ACHN (cell line): ENCODE data around the gene C1orf21.
A peak's percentile ranks its signal among the peaks of the same experiment; 100 is the strongest.
"Not testable (repeated sequence)": the region's sequence is repeated elsewhere in the genome, so short reads cannot be mapped to it uniquely, and the experiment has no call there.

Experiments
- DNase-seq: peaks from one replicate; pipeline ENCODE4 v3.0.0-alpha.2; 2015
- in situ Hi-C: cut with HindIII; loops from 2 replicates; pipeline ENCODE4 v1.10.0; 2017; ENCODE audit warnings: low sequenced_read_pairs, low pct_ligation_motif_present, low pct_unique_long_range_greater_than_20kb

The C1orf21 gene, protein sequence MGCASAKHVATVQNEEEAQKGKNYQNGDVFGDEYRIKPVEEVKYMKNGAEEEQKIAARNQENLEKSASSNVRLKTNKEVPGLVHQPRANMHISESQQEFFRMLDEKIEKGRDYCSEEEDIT

DNA sequence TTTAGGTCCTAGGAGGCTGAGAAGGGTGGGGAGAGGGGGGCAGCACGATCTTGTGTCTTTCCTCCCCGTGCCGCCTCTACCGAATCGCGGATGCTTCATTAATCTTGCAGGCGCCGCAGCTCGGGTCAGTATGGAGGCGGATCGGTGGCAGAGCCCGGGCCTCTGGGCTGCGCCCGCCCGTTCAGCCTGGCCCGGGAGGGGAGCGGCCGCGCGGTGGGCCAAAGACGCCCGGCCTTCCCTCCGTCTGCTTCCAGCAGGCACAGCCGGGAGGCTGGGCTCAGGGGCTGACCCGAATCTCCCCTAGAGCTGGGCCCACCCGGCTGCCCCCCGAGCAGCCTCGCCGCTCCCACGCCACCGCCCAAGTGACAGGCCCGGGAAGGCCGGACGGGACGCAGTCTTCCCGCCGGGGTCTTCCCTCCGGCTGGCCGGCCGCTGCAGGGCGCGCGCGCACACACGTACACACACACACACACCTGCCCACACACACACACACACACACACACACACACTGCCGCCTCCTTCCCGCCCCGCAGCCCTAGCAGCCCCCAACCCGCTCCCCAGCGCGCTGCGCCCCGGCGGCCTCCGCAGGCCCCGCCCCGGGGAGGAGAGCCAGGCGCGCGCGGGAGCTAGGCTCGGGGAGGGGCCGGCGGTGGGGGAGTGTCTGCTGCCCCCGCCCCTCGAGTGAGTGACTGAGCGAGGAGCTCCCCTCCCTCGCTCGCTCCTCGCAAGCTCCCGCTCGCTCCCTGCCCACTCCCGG, at the start of gene C1orf21:
Gene C1orf21 (plus strand): TSS at position 718 of the 757 bp plus-strand sequence. CDS start 90,481 bp downstream, outside the sequence.
- in situ Hi-C loops = no loop called here
- peak; percentile 81 for DNase-seq

DNA sequence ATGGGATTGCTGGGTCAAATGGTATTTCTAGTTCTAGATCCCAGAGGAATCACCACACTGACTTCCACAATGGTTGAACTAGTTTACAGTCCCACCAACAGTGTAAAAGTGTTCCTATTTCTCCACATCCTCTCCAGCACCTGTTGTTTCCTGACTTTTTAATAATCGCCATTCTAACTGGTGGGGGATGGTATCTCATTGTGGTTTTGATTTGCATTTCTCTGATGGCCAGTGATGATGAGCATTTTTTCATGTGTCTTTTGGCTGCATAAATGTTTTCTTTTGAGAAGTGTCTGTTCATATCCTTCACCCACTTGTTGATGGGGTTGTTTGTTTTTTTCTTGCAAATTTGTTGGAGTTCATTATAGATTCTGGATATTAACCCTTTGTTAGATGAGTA, 49.0 kb upstream of the C1orf21 start:
- in situ Hi-C loops, DNase-seq: not testable (repeated sequence)

DNA sequence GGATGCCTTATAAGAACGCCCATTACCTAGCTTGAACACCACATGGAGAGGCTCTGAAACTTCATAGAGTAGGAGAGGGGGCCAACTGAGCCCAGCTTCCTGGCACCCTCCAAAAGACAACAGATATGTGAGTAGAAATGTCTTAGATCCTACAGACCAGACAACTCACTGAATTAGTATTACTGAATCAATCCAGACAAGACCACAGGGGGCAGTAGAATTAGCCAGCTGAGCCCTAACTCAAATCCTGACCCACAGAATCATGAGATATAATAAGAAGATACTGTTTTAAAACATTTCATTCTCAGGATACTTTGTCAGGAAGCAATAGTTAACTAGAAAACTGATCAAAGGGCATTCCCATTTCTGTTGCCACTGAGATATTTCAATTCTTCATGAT, 45.8 kb upstream of the C1orf21 start:
- peak; percentile 4 for DNase-seq
- in situ Hi-C loops = no loop called here

DNA sequence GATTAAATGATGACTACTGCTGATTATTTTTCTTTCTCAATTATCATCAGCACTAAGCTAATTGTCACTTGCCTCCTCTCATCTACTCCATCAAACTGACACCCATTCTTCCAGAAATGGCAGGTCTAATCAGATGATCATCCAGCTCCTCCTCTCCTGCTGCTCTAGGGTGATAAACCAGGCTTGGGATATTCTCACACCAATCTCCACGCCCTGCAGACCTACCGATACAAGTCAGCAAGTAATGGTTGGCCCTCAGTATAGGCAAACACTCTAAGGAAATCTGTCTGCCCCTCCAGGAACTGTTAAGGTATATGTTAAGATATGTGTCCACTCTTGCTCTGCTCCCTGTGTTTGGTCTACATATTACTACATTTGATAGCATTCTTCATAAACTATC, 36.3 kb upstream of the C1orf21 start:
- in situ Hi-C loops = no loop called here
- DNase-seq = no peak

DNA sequence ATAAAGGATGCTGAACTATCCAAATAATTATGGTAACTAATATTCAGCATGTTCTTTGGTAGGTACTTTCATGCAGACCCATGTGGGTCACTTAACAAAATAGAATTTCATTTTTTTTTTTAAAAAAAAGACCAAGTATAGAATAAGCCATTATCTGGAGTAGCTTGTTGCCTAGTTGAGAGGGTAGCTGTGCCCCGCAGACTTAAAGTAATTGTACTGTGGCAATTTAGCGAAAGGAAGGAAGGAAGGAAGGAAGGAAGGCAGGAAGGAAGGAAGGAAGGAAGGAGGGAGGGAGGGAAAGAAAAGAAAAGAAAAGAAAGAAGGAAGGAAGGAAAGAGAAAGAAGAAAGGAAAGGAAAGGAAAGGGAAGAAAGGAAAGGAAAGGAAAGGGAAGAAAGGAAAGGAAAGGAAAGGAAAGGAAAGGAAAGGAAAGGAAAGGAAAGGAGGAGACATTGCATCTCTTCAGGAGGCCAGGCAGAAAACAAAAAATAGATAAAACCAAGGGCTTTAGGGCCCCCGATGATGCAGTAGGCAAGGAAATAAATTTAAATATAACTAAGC, 35.3 kb upstream of the C1orf21 start:
- in situ Hi-C loops = no loop called here
- no peak for DNase-seq

DNA sequence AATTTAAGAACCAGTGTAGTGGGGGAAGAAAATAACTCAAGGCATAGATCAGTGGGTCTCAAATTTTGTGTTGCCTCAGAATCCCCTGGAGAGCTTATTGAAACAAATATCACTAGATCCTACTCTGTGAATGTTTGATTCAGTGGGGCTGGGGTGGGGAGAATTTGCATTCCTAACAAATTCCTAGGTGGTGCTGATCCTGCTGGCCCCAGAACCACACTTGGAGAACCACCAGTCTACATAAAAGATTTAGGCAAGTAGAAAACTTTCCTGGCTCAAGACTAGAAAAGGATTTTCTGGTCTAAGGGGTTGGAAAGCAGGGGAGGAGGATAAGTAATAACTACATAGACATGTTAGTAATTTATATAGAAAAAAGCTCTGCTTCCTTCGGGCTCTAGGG, 34.1 kb upstream of the C1orf21 start:
- in situ Hi-C loops = no loop called here
- DNase-seq = no peak

DNA sequence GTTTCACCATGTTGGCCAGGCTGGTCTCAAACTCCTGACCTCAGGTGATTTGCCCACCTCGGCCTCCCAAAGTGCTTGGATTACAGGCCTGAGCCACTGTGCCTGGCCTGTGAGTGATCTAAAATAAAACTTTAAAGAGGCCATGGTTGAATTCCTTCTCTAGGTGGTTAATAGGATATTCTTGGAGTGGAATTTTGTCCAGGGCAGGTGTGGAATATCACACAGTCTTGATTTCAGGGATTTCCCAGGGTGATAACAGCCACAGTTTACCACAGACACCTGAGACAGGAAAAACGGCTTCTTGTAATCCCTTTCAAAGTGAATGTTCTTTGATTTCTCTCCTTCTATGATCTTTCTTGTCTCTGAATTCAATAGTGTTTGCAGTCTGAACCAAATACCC, 32.1 kb upstream of the C1orf21 start:
- DNase-seq = no peak
- in situ Hi-C loops = no loop called here

DNA sequence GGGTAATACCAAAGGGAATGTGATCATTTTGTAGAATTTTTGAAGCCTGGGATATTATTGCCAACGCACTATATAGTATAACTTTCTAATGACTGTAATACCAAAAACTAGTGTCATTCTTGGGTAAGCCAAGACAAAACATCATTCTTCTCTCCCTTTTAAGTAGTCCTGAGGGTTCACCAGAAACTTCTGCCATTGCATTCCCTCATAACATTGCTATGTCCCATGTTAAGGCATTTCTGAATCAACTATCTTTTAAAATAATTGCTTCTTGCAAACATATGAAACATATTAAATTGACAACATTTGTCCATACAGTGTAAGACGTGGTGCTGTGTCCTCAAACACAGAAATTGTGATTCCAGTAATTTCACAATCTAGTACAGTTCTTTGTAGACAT, 29.9 kb upstream of the C1orf21 start:
- in situ Hi-C loops = no loop called here
- DNase-seq = no peak

DNA sequence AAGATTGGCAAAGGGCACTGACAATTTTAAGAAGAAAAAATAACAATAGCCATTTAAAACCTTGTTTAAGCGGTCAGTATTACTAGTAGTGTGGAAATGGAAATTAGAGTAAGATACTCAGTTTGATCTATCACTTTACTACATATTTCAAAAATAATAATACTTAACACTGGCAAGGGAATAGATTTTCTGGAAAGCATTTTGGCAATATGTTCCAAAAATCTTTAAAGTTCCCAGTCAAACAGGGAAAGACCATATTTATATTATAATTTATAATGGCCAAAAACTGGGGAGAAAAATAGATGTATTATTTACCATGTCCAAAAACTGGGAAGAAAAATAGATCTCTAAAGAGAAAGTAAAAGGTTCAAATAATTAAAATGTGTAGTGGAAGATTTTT, 28.6 kb upstream of the C1orf21 start:
- no peak for DNase-seq
- in situ Hi-C loops = no loop called here

DNA sequence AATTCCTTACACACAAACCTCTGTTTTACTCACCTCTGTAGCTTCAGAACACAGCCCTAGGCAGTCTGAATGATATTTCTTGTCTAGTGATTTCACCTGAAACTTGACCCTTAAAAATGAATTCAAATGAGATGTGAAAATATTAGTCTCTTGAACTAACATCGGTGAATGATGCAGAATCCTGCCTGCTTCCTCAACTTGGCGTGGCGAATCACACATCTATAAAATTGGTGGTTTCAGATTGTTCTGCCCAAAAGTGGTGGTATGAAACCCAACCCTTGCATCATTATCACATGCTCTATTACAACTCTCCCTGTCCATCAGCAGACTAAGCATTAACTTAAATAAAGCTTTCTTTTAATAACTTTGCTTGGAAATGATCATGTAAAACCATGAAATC, 26.9 kb upstream of the C1orf21 start:
- in situ Hi-C loops = no loop called here
- DNase-seq = no peak

DNA sequence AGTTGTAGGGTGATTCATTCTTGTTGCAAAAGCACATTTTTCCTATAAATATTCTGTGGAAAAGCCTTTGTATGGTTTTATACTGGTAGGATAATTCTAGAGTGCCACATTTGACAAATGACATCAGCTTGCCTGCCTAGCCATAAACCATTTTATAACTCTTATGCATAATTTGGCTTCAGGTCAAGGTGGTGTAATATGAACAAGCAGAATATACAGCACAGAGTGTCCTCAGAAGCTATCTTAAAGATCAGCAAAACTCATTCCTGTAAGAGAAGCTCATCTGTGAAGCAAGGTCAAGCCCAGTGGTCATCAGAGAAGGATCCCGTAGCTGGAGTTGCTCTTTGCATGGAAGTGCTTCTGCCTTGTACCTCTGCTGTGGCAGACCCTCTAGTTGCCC, 24.0 kb upstream of the C1orf21 start:
- in situ Hi-C loops = no loop called here
- DNase-seq = no peak

DNA sequence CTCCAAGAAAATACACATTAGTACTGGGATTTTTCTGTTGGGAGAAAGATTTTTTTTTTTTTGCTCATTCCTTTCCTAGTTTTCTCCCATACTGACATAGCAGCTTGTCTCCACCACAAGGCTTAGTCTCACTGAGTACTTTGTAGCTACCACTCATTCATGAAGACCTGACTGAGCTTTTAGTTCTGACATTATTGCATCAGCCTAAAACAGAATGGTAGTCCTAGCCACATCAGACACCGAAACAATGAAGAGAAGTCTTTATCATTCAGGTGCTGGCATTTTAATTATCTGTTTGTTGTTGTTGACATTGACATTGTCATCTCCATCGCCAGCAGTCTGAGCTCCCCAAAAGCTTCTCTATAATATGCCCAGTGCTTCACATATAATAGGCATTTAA, 21.1 kb upstream of the C1orf21 start:
- no peak for DNase-seq
- in situ Hi-C loops = no loop called here

DNA sequence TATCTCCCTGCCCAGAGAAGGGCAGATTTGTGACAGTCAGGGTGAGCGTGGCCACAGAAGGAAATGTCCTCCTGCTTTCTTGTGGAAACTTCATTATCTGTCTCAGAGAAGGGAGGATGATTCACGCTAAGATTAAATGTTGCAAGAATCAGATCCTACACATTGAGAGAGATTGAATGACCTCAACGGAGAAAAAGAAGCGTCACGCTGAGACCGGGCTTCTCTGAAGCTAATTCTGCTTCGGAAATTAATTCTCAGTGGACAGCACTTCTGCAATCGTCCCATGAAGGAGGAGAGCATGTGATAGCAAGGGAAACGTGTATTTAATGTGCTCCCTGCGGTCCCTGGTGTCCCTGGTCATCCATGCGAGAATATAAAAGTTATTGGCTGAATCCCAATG, 19.8 kb upstream of the C1orf21 start:
- no peak for DNase-seq
- in situ Hi-C loops = no loop called here

DNA sequence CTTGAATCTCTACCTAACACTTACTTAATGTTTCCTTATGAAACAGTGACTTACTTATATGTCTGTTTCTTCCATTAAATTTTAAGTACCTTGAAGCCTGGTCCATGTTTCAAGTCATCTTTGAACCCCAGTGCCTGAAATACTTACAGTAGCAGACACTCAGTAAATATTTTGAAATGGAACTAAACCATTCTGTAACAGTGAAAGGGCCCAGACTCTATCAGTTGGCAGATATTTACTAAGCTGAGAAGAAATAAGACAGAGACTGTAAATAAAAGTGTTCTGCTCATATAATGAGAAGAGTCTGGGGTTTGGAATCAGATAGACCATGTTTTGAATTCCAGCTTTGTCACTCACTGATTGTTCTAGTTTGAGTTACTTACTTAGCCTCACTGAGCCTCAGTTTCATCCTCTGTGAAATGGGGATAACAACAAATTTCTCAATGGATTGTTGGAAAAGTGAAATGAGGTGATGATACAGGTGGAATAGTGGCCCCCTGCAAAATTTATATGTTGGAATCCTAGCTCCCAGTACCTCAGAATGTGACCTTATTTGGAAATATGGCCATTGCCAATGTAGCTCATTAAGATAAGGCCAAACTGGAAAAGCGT, 19.3 kb upstream of the C1orf21 start:
- in situ Hi-C loops = no loop called here

DNA sequence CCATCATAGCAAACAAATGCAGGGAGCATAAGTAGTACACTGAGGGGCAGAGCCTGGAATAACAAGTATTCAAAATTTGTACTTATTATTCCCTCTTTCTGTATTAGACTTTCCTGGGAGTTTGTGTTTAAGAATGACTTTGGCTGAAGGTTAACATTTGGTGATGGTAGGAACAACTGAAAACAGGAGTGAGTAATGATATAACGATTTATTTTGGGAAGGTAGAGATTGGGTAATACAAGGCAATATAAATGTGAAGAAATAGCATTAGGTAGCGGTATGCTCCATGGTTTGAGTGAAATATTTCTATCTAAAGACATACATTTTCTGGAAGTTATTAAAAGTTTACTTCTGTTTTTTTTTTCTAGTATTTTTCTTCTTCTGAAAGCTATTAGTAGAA, 18.5 kb upstream of the C1orf21 start:
- in situ Hi-C loops = no loop called here
- DNase-seq = no peak

More for the DNA sequence above, 19.3 kb upstream of the C1orf21 start:
- no peak for DNase-seq

DNA sequence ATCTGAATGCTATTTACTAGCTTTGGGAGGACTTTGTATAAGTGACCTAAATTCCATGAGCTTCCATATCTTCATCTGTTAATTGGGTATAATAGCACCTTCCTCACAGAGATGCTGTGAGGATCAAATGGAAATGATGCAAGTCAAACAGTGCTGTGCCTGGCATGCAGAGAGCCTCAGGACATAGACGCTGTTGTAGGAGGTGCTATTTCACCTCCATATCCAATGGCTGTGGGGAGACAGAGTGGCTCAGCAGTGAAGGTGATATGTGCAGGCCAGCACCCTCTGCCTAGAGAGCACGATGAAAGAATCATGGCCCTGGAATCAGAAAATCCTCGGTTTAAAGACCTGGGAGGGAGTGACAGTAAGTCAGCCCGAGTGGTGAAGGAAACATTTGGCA, 16.0 kb upstream of the C1orf21 start:
- no peak for DNase-seq
- in situ Hi-C loops = no loop called here

DNA sequence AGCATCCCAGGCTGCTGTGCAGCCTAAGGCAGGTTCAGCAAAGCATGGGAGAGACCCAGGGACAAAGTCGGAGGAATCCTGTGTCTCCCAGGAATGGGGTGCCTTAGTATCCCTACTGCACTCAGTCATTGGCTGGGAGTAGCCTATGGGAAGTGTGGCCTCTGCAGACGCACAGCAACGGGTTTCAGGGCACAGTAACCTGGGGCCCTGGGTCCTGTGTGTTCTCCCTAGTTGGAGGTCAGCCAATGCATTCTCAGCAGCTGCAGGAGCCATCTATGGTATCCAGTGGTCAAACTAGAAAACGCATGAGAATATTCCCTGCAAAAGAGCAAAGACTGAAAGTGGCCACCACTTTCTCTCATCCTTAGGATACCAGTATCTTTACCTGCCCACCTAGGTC, 13.7 kb upstream of the C1orf21 start:
- DNase-seq = no peak

DNA sequence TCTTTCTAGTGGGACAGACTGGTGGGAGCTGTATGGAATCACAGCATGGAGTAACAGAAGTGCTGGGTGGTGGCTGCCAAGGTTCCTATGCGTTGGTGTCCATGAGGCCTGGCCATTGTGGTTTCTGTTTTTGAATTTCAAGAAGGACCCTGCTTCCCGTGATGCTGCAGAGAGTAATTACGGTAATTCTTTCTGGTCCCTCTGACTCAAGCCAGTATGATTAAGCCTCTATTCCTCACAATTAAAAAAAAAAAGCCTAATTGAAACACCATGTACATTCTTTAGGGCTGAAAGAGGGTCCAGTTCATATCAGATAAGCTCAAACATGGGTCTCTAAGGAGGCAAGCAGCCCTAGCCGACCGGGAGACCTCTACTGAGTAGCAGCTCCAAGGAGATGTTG, 10.5 kb upstream of the C1orf21 start:
- in situ Hi-C loops = no loop called here
- no peak for DNase-seq

More for the DNA sequence above, 13.7 kb upstream of the C1orf21 start:
- in situ Hi-C loops = no loop called here

DNA sequence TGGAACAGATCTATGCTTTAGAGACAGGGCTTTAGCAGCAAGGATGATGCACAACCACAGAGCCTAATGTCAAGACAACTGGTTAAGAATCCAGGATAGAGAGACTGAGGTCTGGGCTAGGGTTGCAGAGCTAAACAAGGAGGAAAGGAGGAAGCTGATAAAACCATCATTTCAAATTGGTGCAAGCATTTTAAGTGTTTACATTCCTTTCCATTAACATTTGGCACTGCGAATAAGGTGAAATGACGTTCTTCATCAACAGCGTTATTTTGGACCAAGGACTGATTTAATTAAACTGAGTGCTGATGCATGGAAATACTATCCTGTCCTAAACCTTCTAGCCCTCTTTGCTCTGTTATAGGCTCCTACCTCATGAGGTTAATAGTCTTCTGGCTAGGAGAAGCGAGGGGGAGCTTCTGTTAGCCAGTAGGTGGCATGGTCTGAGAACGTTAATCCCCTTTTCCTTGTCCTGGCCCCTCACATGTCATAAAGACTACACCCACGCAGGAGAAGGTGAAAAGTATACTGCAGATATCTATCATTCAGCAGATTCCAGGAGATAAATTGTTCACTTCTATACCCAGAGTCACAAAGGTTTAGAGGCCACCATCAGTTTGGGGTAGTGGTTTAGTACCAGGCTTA, 7.6 kb upstream of the C1orf21 start:
- in situ Hi-C loops = no loop called here
- no peak for DNase-seq
